ENCODE measurements around the gene STKLD1. TPM values are rescaled to one million over a fixed set of nuclear protein-coding genes. Genes with fewer than 3 reads are reported as not detected.
A peak's percentile ranks its signal among the peaks of the same experiment; 100 is the strongest.

STKLD1 gene
- total and polyA plus RNA-seq, 9 of the 15 experiments (the other 6 are each of a cell fraction or from before 2014, with no cell fraction given), result 0.10 to 0.65 (median 0.33) TPM; not detected in 2

GRCh38 chr9:133347515-133347984 is 28.6 kb upstream of the STKLD1 start (continued):
- TF ChIP-seq E2F4 (CRISPR knock-in tag; IDR thresholded peaks at IDR 0.05; ENCODE audit: low read depth) (no peak), ZNF311 (CRISPR knock-in tag; IDR thresholded peaks at IDR 0.05) (no peak), NR2C2 (CRISPR knock-in tag; IDR thresholded peaks at IDR 0.05) (no peak), NR2C2 (tag; IDR thresholded peaks at IDR 0.05) (peak; percentile 43; the same call in 1 of the 2 replicates), ARID3B (CRISPR knock-in tag; IDR thresholded peaks at IDR 0.05; ENCODE audit: borderline replicate concordance) (no peak), TSC22D4 (tag; IDR thresholded peaks at IDR 0.05) (no peak), RB1 (IDR thresholded peaks at IDR 0.05; ENCODE audit: low read depth) (0 out of 2 replicates have a peak, but pooled peaks have one; percentile 27), EGR1 (conservative IDR thresholded peaks at IDR 0.05) (peak; percentile 82), ZNF639 (CRISPR knock-in tag; conservative IDR thresholded peaks at IDR 0.05 in 1 of 2, IDR thresholded peaks at IDR 0.05 in 1 of 2) (no peak), SMARCC2 (IDR thresholded peaks at IDR 0.05; ENCODE audit: low read depth) (no peak), TBL1XR1 (IDR thresholded peaks at IDR 0.05; ENCODE audit: low read length in 2 of 2) (no peak), SIN3A (IDR thresholded peaks at IDR 0.05; ENCODE audit: borderline replicate concordance in 2 of 2, control insufficient read depth in 1 of 2, low read depth in 2 of 2, low read length in 2 of 2) (0 out of 4 replicates have a peak, but pooled peaks of 1 of the 2 experiments have one; percentile 10), ZNF764 (CRISPR knock-in tag; IDR thresholded peaks at IDR 0.05; ENCODE audit: low read depth) (no peak), RAD21 (CRISPR knock-in tag; conservative IDR thresholded peaks at IDR 0.05 in 1 of 2, IDR thresholded peaks at IDR 0.05 in 1 of 2) (0 out of 4 replicates have a peak, but pooled peaks of 1 of the 2 experiments have one; percentile 3), ZFX (CRISPR knock-in tag; IDR thresholded peaks at IDR 0.05) (peak; percentile 74), ZBTB7A (IDR thresholded peaks at IDR 0.05; ENCODE audit: borderline replicate concordance, control insufficient read depth, low read depth, low read length) (peak; percentile 51; the same call in 1 of the 2 replicates), HDAC1 (IDR thresholded peaks at IDR 0.05) (no peak), ZNF12 (CRISPR knock-in tag; IDR thresholded peaks at IDR 0.05) (no peak), CHD4 (IDR thresholded peaks at IDR 0.05; ENCODE audit: insufficient read depth, insufficient replicate concordance, low read depth, low read length, poor library complexity, severe bottlenecking) (no peak), CCNT2 (IDR thresholded peaks at IDR 0.05; ENCODE audit: borderline replicate concordance, extremely low read depth, insufficient read length, low read depth, low read length) (peak; percentile 5), CTBP1 (IDR thresholded peaks at IDR 0.05; ENCODE audit: borderline replicate concordance) (no peak), ETV1 (tag; conservative IDR thresholded peaks at IDR 0.05; ENCODE audit: low read depth) (no peak), HMG20A (CRISPR knock-in tag; conservative IDR thresholded peaks at IDR 0.05) (no peak), RFX5 (IDR thresholded peaks at IDR 0.05; ENCODE audit: low read depth, low read length) (no peak)

Measured in K562 (cell line).